ENCODE data around the gene CRTC3.
"Not testable (repeated sequence)": the region's sequence is repeated elsewhere in the genome, so short reads cannot be mapped to it uniquely, and the experiment has no call there.

CRTC3 gene

DNA sequence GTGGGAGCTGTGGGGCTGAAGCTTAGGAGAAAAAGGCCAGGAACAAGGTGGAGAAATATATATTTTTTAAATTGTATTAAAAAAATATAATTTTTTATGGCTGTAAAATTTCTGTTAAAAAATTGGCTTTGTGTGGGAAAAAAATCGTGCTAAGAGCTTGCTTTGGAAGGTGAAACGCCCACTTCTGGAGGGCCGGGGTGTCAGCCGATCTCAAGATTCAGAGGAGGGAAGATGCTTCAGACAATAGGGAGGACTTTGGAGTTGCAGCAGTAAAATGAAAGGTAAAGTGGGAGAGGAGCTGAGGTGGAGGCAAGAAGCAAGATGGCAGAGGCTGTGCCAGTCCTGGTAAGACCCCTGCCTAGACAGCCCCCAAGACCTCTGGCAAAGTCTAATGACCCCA is 141.5 kb downstream of the CRTC3 start:
- Histone ChIP-seq H3K79me2 (no peaks in the 10 kb centered on the region), H3K9me3 (ENCODE audit: control insufficient read depth, low read length) (no peaks in the 10 kb centered on the region), H3K4me2 (ENCODE audit: low read length) (no peak overlapping the region), H3K9ac (no peak overlapping the region), H3K27me3 (ENCODE audit: control insufficient read depth, insufficient read depth, low read length) (no peaks in the 10 kb centered on the region), H3K4me1 (no peaks in the 10 kb centered on the region), H3K4me3 (ENCODE audit: low read depth, low read length) (no peak overlapping the region), H2AFZ (no peak overlapping the region), H3K27ac (no peak overlapping the region), H3K36me3 (ENCODE audit: control insufficient read depth, insufficient read depth, low read length) (no peaks in the 10 kb centered on the region)
- TF ChIP-seq, protein P1, sequence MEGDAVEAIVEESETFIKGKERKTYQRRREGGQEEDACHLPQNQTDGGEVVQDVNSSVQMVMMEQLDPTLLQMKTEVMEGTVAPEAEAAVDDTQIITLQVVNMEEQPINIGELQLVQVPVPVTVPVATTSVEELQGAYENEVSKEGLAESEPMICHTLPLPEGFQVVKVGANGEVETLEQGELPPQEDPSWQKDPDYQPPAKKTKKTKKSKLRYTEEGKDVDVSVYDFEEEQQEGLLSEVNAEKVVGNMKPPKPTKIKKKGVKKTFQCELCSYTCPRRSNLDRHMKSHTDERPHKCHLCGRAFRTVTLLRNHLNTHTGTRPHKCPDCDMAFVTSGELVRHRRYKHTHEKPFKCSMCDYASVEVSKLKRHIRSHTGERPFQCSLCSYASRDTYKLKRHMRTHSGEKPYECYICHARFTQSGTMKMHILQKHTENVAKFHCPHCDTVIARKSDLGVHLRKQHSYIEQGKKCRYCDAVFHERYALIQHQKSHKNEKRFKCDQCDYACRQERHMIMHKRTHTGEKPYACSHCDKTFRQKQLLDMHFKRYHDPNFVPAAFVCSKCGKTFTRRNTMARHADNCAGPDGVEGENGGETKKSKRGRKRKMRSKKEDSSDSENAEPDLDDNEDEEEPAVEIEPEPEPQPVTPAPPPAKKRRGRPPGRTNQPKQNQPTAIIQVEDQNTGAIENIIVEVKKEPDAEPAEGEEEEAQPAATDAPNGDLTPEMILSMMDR (IDR thresholded peaks at IDR 0.05), result no peak

DNA sequence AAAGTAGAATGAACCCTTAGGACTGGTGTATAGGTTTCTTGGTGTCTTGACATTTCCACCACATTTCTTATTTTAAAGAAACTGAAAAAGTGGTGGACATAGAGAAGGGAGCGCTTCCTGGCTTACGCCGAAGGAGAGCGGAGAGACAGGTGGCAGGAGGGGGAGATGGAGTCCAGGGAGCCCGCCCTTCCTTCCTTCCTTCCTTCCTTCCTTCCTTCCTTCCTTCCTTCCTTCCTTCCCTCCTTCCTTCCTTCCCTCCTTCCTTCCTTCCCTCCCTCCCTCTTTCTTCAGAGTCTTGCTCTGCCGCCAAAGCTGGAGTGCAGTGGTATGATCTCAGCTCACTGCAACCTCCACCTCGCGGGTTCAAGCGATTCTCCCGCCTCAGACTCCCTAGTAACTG is 143.6 kb downstream of the CRTC3 start:
- not testable (repeated sequence) for H3K79me2 ChIP-seq; H3K4me2 ChIP-seq (ENCODE audit: low read length); H3K4me3 ChIP-seq (ENCODE audit: low read depth, low read length); H3K27me3 ChIP-seq (ENCODE audit: control insufficient read depth, insufficient read depth, low read length); H3K4me1 ChIP-seq; H3K27ac ChIP-seq; H3K36me3 ChIP-seq (ENCODE audit: control insufficient read depth, insufficient read depth, low read length); H3K9me3 ChIP-seq (ENCODE audit: control insufficient read depth, low read length); H3K9ac ChIP-seq; H2AFZ ChIP-seq

DNA sequence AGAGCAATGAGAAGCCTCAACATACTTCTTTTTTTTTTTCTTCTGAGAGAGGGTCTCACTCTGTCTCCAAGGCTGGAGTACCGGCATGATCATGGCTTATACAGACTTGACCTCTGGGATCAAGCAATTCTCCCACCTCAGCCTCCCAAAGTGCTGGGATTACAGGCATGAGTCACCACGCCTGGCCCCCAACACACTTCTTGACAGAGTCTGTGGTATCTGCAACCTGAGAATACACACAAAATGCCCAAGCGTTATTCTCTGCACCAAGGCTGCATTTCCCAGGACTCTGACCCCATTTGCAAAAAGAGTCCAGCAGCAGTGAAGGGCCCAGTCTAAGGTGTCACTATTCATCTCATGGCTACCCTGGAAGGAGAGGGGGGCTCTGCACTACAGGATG is 144.8 kb downstream of the CRTC3 start:
- Histone ChIP-seq H3K4me3 (ENCODE audit: low read depth, low read length) (no peak overlapping the region), H3K4me1 (no peaks in the 10 kb centered on the region), H2AFZ (no peak overlapping the region), H3K36me3 (ENCODE audit: control insufficient read depth, insufficient read depth, low read length) (no peaks in the 10 kb centered on the region), H3K79me2 (no peaks in the 10 kb centered on the region), H3K9ac (no peak overlapping the region), H3K9me3 (ENCODE audit: control insufficient read depth, low read length) (no peaks in the 10 kb centered on the region), H3K4me2 (ENCODE audit: low read length) (no peak overlapping the region), H3K27me3 (ENCODE audit: control insufficient read depth, insufficient read depth, low read length) (no peaks in the 10 kb centered on the region), H3K27ac (no peak overlapping the region)
- TF ChIP-seq, protein P1 (IDR thresholded peaks at IDR 0.05), result no peak

DNA sequence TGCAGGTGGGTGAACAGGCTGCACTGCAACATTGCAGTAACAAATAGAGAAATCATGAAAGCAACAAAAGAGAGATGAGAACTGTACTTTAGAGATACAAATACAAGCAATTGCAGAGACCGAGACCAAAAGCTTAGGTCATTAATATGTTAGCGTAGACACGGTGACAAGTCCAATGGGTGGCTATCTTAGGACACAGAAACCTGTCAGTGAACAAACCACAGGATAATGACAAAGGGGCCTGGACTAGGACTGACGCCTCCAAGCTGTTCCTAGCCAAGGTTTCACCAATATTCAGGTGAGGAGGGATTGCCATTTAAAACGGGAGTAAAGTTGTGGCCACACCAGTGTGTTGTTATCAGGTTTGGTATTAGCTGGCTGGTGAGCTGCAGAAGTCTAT is 145.7 kb downstream of the CRTC3 start:
- H3K4me1 ChIP-seq, result no peaks in the 10 kb centered on the region

DNA sequence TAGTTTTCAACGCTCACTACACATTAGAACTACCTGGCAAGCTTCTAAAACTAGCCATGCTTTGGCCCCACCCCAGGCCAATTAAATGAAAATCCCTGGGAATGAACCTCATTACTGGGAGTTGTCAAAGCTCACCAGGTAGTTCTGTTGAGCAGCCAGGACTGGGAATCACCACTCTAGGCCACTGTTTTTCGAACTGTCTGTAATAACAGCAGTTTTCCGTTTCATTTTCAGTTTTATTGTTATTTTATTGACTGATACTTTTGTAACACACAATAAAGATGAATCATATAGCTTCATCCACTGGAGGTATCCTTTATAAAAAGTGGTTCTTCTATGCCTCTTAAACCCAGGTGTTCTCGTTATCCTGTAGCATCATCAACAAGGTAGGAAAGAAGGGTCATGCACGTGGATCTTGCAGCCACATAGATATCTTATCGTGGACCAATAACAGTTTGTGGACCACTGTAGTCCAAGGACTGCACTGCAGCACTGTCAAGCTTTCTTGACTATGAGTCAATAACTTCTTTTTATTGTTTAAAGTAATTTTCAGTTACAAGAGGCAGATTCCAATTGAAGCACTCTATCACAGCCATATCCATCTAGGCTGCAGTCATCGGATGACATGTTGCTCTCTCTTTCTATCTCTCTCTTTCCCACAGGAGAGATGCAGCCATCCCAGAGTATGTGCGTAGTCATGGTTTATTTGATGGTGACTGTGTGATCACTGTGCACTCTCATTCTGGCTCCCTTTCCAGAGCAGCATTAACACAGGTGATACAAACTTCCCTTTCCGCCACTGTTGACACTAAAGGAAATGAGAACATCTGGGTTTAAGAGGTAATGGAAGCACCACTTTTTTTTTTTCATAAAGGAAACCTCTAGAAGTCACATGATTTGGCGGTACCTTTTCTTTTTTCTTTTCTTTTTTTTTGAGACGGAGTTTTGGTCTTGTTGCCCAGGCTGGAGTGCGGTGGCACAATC is 148.4 kb downstream of the CRTC3 start:
- Histone ChIP-seq H3K79me2 (no peaks in the 10 kb centered on the region), H3K4me1 (no peaks in the 10 kb centered on the region), H3K4me2 (ENCODE audit: low read length) (no peak overlapping the region), H3K9ac (no peak overlapping the region), H3K27me3 (ENCODE audit: control insufficient read depth, insufficient read depth, low read length) (no peaks in the 10 kb centered on the region), H3K9me3 (ENCODE audit: control insufficient read depth, low read length) (no peaks in the 10 kb centered on the region), H3K36me3 (ENCODE audit: control insufficient read depth, insufficient read depth, low read length) (no peaks in the 10 kb centered on the region), H3K27ac (no peak overlapping the region), H3K4me3 (ENCODE audit: low read depth, low read length) (no peak overlapping the region), H2AFZ (no peak overlapping the region)
- TF ChIP-seq, protein P1 (IDR thresholded peaks at IDR 0.05), result no peak

More for the DNA sequence above, 145.7 kb downstream of the CRTC3 start:
- no peaks in the 10 kb centered on the region for H3K36me3 ChIP-seq (ENCODE audit: control insufficient read depth, insufficient read depth, low read length)
- H3K4me3 ChIP-seq (ENCODE audit: low read depth, low read length), result no peak overlapping the region
- no peak overlapping the region for H3K4me2 ChIP-seq (ENCODE audit: low read length)
- H3K9me3 ChIP-seq (ENCODE audit: control insufficient read depth, low read length), result no peaks in the 10 kb centered on the region
- H3K9ac ChIP-seq, result no peak overlapping the region
- H3K27me3 ChIP-seq (ENCODE audit: control insufficient read depth, insufficient read depth, low read length), result no peaks in the 10 kb centered on the region
- no peaks in the 10 kb centered on the region for H3K79me2 ChIP-seq
- H2AFZ ChIP-seq, result no peak overlapping the region
- no peak overlapping the region for H3K27ac ChIP-seq
- TF ChIP-seq, protein P1 (IDR thresholded peaks at IDR 0.05), result no peak

Data from parathyroid adenoma (tissue), 2 donors.